ENCODE results near the gene IFT74. TPM values are rescaled to one million over a fixed set of nuclear protein-coding genes. Genes with fewer than 3 reads are reported as not detected.

Gene IFT74
- total and polyA plus RNA-seq, 12 donors: 5.8 to 13.4 (median 10.9) TPM

DNA sequence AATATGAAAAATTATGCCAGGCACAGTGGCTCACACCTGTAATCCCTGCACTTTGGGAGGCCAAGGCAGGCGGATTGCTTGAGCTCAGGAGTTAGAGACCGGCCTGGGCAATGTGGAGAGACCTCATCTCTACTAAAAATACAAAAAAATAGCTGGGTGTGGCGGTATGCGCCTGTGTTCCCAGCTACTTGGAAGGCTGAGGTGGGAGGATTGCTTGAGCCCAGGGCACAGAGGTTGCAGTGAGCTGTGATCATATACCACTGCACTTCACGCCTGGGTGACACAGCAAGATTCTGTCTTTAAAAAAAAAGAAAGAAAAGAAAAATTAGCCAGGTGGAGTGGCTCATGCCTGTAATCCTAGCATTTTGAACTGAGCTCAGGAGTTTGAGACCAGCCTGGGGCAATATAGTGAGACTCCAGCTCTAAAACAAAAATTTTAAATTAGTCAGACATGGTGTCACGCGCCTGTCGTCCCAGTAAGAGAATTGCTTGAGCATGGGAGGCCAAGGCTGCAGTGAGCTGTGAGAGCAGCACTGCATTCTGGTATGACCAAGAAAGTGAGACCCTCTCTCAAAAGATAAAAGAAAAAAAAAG, 27.2 kb upstream of the IFT74 start:
- TF ChIP-seq, protein P1, sequence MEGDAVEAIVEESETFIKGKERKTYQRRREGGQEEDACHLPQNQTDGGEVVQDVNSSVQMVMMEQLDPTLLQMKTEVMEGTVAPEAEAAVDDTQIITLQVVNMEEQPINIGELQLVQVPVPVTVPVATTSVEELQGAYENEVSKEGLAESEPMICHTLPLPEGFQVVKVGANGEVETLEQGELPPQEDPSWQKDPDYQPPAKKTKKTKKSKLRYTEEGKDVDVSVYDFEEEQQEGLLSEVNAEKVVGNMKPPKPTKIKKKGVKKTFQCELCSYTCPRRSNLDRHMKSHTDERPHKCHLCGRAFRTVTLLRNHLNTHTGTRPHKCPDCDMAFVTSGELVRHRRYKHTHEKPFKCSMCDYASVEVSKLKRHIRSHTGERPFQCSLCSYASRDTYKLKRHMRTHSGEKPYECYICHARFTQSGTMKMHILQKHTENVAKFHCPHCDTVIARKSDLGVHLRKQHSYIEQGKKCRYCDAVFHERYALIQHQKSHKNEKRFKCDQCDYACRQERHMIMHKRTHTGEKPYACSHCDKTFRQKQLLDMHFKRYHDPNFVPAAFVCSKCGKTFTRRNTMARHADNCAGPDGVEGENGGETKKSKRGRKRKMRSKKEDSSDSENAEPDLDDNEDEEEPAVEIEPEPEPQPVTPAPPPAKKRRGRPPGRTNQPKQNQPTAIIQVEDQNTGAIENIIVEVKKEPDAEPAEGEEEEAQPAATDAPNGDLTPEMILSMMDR (IDR thresholded peaks at IDR 0.05): no peak
- WGBS, 2 donors: 97% methylated on average over 8 of the region's 8 CpGs
- no peaks in the 10 kb centered on the region for H3K27me3 ChIP-seq
- H3K4me1 ChIP-seq: no peaks in the 10 kb centered on the region
- no peaks in the 10 kb centered on the region for H3K9me3 ChIP-seq
- no peak overlapping the region for H3K27ac ChIP-seq
- intact Hi-C loops (cut with DNase I): no loop called here
- no peak overlapping the region for H3K4me3 ChIP-seq
- ATAC-seq (no peak), DNase-seq (no peak)
- H3K36me3 ChIP-seq: peaks cover 0 to 91% (median 35%) of the 10 kb centered on the region in 9 donors

DNA sequence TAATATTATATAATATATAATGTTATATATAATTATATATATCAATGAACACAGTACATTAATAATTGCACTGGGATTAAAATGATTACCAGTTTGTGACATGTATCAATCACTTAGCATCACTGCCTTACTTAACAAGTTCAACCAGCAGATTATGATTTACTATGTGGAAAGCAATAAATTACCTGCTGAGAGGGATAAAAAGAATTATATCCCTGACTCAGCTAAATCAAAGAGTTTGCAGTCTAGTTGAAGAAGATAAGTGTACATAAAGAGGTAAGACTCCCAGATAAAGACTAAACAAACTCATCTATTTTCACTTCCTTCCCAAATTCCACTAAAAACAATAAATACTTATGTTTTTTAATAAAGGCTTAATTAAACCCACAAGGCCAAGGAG, 20.4 kb upstream of the IFT74 start:
- no peaks in the 10 kb centered on the region for H3K27me3 ChIP-seq
- TF ChIP-seq, protein P1 (IDR thresholded peaks at IDR 0.05): no peak
- ATAC-seq: no peak
- H3K4me3 ChIP-seq: no peak overlapping the region
- intact Hi-C loops (cut with DNase I): loop anchor here in 1 of 10 donors (10.0 kb wide), 1 partner anchor 1119 kb away; no protein-coding TSS in a partner anchor
- peaks cover 0 to 22% (median 4%) of the 10 kb centered on the region in 9 donors for H3K4me1 ChIP-seq
- H3K27ac ChIP-seq: no peak overlapping the region
- H3K36me3 ChIP-seq: peaks cover 0 to 35% (median 0%) of the 10 kb centered on the region in 9 donors
- peaks cover 0 to 23% (median 5%) of the 10 kb centered on the region in 11 donors for H3K9me3 ChIP-seq
- no peak for DNase-seq

DNA sequence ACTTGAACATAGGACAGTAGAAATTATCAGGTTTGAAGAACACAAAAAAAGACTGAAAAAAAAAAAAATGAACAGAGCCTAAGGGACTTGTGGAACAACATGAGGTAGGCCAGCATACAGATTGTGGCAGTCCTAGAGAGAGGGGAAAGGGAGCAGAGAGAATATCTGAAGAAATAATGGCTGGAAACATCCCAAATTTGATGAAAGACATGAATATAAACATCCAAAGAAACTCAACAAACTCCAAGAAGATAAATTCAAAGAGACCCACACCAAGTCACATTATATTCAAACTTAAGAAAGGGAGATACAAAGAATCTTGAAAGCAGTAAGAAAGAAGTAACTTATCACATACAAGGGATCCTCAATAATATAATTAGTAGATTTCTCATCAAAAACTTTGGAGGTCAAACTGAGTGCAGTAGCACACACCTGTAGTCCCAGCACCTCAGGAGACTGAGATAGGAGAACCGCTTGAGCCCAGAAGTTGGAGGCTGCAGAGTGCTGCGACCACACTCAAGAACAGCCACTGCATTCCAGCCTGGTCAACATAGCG, 18.3 kb upstream of the IFT74 start:
- no peak overlapping the region for H3K4me3 ChIP-seq
- WGBS, 2 donors: 98 to 99% methylated on average over 3 of the region's 3 CpGs
- H3K27me3 ChIP-seq: no peaks in the 10 kb centered on the region
- ATAC-seq (no peak), DNase-seq (no peak)
- peaks cover 0 to 34% (median 4%) of the 10 kb centered on the region in 9 donors for H3K4me1 ChIP-seq
- intact Hi-C loops (cut with DNase I): loop anchor here in 1 of 10 donors (10.0 kb wide), 1 partner anchor 1117 kb away; no protein-coding TSS in a partner anchor
- TF ChIP-seq, protein P1 (IDR thresholded peaks at IDR 0.05): no peak
- peaks cover 0 to 23% (median 5%) of the 10 kb centered on the region in 11 donors for H3K9me3 ChIP-seq
- peaks cover 0 to 15% (median 0%) of the 10 kb centered on the region in 9 donors for H3K36me3 ChIP-seq
- no peak overlapping the region for H3K27ac ChIP-seq

DNA sequence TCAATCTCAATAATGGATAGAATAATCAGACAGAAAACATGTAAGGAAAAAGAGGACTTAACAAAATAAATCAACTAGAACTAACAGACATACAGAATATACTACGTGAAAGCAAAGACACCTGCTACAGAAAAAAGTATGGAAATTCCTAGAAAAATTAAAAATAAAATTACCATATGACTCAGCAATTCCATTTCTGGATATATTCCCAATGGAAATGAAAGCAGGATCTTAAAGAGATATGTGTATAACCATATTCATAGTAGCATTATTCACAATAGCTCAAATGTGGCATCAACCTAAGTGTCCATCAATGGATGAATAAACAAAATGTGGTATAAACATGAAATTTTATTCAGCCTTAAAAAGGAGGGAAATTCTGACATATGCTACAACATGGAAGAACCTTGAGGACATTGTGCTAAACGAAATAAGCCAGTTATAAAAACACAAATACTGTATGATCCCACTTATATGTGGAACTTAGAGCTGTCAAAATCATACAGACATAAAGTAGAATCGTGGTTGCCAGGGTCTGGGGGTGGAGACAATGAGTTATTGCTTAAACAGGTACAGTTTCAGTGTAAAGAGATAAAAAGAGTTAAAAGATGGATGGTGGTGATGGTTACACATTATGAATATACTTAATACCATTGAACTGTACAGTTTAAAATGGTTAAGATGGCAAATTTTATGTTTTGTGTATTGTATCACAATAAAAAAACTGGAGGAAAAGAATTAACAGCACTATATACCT, 16.1 kb upstream of the IFT74 start:
- H3K27me3 ChIP-seq: no peaks in the 10 kb centered on the region
- 81 to 82% methylated on average over 3 of the region's 3 CpGs for WGBS, 2 donors
- peaks cover 0 to 6% (median 0%) of the 10 kb centered on the region in 9 donors for H3K36me3 ChIP-seq
- intact Hi-C loops (cut with DNase I): loop anchor here in 2 of 10 donors (10.0 kb wide), 2 partner anchors 45 to 1115 kb away; partner anchors contain the start of gene CAAP1 (in 1 of the 2)
- DNase-seq: no peak
- H3K4me3 ChIP-seq: no peak overlapping the region
- peaks cover 0 to 23% (median 5%) of the 10 kb centered on the region in 11 donors for H3K9me3 ChIP-seq
- no peak overlapping the region for H3K27ac ChIP-seq
- H3K4me1 ChIP-seq: peaks cover 2 to 55% (median 16%) of the 10 kb centered on the region in 9 donors
- ATAC-seq: no peak
- TF ChIP-seq, protein P1 (IDR thresholded peaks at IDR 0.05): no peak
